HCT116 (cell line): ENCODE data around the gene HLA-DPB1. TPM values are rescaled to one million over a fixed set of nuclear protein-coding genes. Genes with fewer than 3 reads are reported as not detected.
A peak's percentile ranks its signal among the peaks of the same experiment; 100 is the strongest.

Experiments used
- ATAC-seq: fragments of 200-7000 bp; cut with Tn5 transposase; 2 replicates; pipeline ENCODE4 v1.9.1; 2020; ENCODE audit warnings: mild to moderate bottlenecking, moderate library complexity
- BruUV-seq: library from RNA; stranded (reverse); fragments of 400-500 nt; replicated peaks from 2 replicates; lab custom pipeline; 2021; lab: Mats Ljungman, UMichigan
- CTCF ChIA-PET: fragments of 300-600 bp; sonication (Branson Sonifier 250); formaldehyde crosslinking; loops from one replicate; lab custom pipeline; 2021; ENCODE audit warnings: antibody characterized with exemption; lab: Charles Lee
- POLR2A ChIA-PET: fragments of 300-600, 350-600 bp; sonication (Branson Sonifier 250); formaldehyde crosslinking; loops from one replicate; lab custom pipeline; 2021; ENCODE audit warnings: antibody characterized with exemption; lab: Charles Lee
- RAD21 ChIA-PET, 2 experiments: fragments of 300-600 bp; sonication (Branson Sonifier 250); formaldehyde crosslinking; loops; one replicate each; lab custom pipeline; 2023; ENCODE audit warnings: low total read pairs in 2 of 2; ENCODE audit not compliant: uncharacterized antibody in 2 of 2, unreplicated experiment in 2 of 2, low non-redundant PET in 1 of 2; lab: Charles Lee
- DNase-seq: peaks from one replicate; pipeline ENCODE4 v3.0.0-alpha.2; 2010; ENCODE audit warnings: low read depth, low spot score
- H2AFZ ChIP-seq: fragments of 200-600 bp; shearing (Covaris generic), sonication (generic); 2 replicates; pipeline ENCODE4 v1.6.1; 2017; ENCODE audit warnings: low read depth, mixed run types, mixed read lengths, antibody characterized with exemption, low read length; ENCODE audit not compliant: poor library complexity, severe bottlenecking
- H3K27ac ChIP-seq: 2 replicates; pipeline ENCODE4 v1.5.1; 2012; ENCODE audit warnings: low read depth, low read length
- H3K27me3 ChIP-seq: fragments of 200-600 bp; sonication (generic); 2 replicates; pipeline ENCODE4 v1.6.1; 2016; ENCODE audit warnings: mixed run types, low read length, mixed read lengths; ENCODE audit not compliant: insufficient read depth
- H3K36me3 ChIP-seq, 2 experiments: fragments of 200-500 bp in 1 of 2; fragments of 200-600 bp in 1 of 2; sonication (Bioruptor generic) in 1 of 2; sonication (generic) in 1 of 2; 2 replicates each; pipeline versions ENCODE4 v1.5.1 to v1.6.1; 2014 to 2016; ENCODE audit warnings: low read length in 2 of 2, inconsistent platforms in 1 of 2, mixed read lengths in 1 of 2, mixed run types in 1 of 2; ENCODE audit not compliant: insufficient read depth in 2 of 2, control insufficient read depth in 1 of 2
- H3K4me1 ChIP-seq, 2 experiments: fragments of 200-600 bp in 1 of 2; sonication (generic) in 1 of 2; 2 replicates each; pipeline versions ENCODE4 v1.5.1 to v1.6.1; 2012 to 2017; ENCODE audit warnings: low read length in 2 of 2, inconsistent platforms in 1 of 2, mild to moderate bottlenecking in 1 of 2, mixed read lengths in 1 of 2, mixed run types in 1 of 2, moderate library complexity in 1 of 2; ENCODE audit not compliant: insufficient read depth in 2 of 2, control insufficient read depth in 1 of 2
- H3K4me2 ChIP-seq: fragments of 200-600 bp; sonication (generic); 2 replicates; pipeline ENCODE4 v1.6.1; 2017; ENCODE audit warnings: mixed run types, low read length, mixed read lengths
- H3K4me3 ChIP-seq, 2 experiments: fragments of 200-600 bp in 1 of 2; sonication (generic) in 1 of 2; replicated peaks in 1 of 2; 2 replicates each; pipeline ENCODE4 v1.5.1; 2011 to 2016; ENCODE audit warnings: low read length in 2 of 2, control low read depth in 1 of 2, low read depth in 1 of 2, mild to moderate bottlenecking in 1 of 2, mixed read lengths in 1 of 2, mixed run types in 1 of 2
- H3K79me2 ChIP-seq: fragments of 200-600 bp; sonication (generic); 2 replicates; pipeline ENCODE4 v1.6.1; 2017; ENCODE audit warnings: mild to moderate bottlenecking, mixed run types, low read length, moderate library complexity, mixed read lengths; ENCODE audit not compliant: insufficient read depth
- H3K9ac ChIP-seq: fragments of 200-600 bp; sonication (generic); 2 replicates; pipeline ENCODE4 v1.6.1; 2016; ENCODE audit warnings: low read length, mixed read lengths
- H3K9me2 ChIP-seq: fragments of 200-600 bp; sonication (generic), shearing (Covaris generic); 2 replicates; pipeline ENCODE4 v1.6.1; 2017; ENCODE audit warnings: mixed run types, mild to moderate bottlenecking, moderate library complexity; ENCODE audit not compliant: insufficient read depth
- H3K9me3 ChIP-seq, 2 experiments: fragments of 200-500 bp in 1 of 2; fragments of 200-600 bp in 1 of 2; sonication (Bioruptor generic) in 1 of 2; sonication (generic) in 1 of 2; 2 replicates each; pipeline ENCODE4 v1.6.1; 2014 to 2017; ENCODE audit warnings: low read length in 2 of 2, mixed read lengths in 2 of 2, inconsistent platforms in 1 of 2, low read depth in 1 of 2, mild to moderate bottlenecking in 1 of 2, mixed run types in 1 of 2, moderate library complexity in 1 of 2; ENCODE audit not compliant: control insufficient read depth in 1 of 2, insufficient read depth in 1 of 2
- H4K20me1 ChIP-seq: fragments of 200-600 bp; sonication (generic), shearing (Covaris generic); 2 replicates; pipeline ENCODE4 v1.6.1; 2017; ENCODE audit warnings: mixed run types, mild to moderate bottlenecking, moderate library complexity; ENCODE audit not compliant: insufficient read depth
- ATF3 ChIP-seq: IDR thresholded peaks from 2 replicates; pipeline ENCODE4 v1.6.1; 2012
- ELF1 ChIP-seq: IDR thresholded peaks from 2 replicates; pipeline ENCODE4 v1.6.1; 2012; ENCODE audit warnings: low read depth, borderline replicate concordance
- EZH2phosphoT487 ChIP-seq: fragments of 200-600 bp; IDR thresholded peaks from 2 replicates; pipeline ENCODE4 v1.6.1; 2018; ENCODE audit warnings: antibody characterized with exemption, borderline replicate concordance
- JUND ChIP-seq: IDR thresholded peaks from 2 replicates; pipeline ENCODE4 v1.6.1; 2012
- MAX ChIP-seq: IDR thresholded peaks from 2 replicates; pipeline ENCODE4 v1.6.1; 2012
- POLR2AphosphoS5 ChIP-seq: IDR thresholded peaks from 2 replicates; pipeline ENCODE4 v1.6.1; 2011; ENCODE audit warnings: mild to moderate bottlenecking, low read depth, low read length, moderate library complexity
- REST ChIP-seq: IDR thresholded peaks from 2 replicates; pipeline ENCODE4 v1.6.1; 2012; ENCODE audit warnings: low read depth
- SIN3A ChIP-seq: IDR thresholded peaks from 2 replicates; pipeline ENCODE4 v1.6.1; 2012; ENCODE audit warnings: low read depth
- SP1 ChIP-seq: IDR thresholded peaks from 2 replicates; pipeline ENCODE4 v1.6.1; 2012; ENCODE audit warnings: low read depth
- YY1 ChIP-seq: IDR thresholded peaks from 2 replicates; pipeline ENCODE4 v1.6.1; 2011; ENCODE audit warnings: low read length, low read depth, moderate library complexity, mild to moderate bottlenecking; ENCODE audit not compliant: insufficient replicate concordance; ENCODE audit errors: extremely low read depth
- ZNF274 ChIP-seq: fragments of 200-500 bp; sonication (Bioruptor generic); IDR thresholded peaks from 2 replicates; pipeline ENCODE4 v1.6.1; 2014; ENCODE audit warnings: mild to moderate bottlenecking, low read depth, low read length, inconsistent platforms
- intact Hi-C: fragments of 100-400 bp; cut with micrococcal nuclease; formaldehyde crosslinking; loops from 2 replicates; pipeline ENCODE4 v1.10.0; 2022
- total RNA-seq: library from RNA; stranded (reverse); gene quantifications from one replicate; pipeline ENCODE4 v1.2.1, GENCODE V29; 2021; ENCODE audit not compliant: unreplicated experiment

The HLA-DPB1 gene
- total RNA-seq, 1 experiment from 2014 or later = 1.5 TPM

- H3K27me3 ChIP-seq = peaks cover 22% of the 10 kb centered on the region
- CTCF ChIA-PET = interaction anchor here (1.6 kb wide), 1 partner anchor 12 kb away, joined by 4 read pairs; no protein-coding TSS in a partner anchor
- H3K4me2 ChIP-seq = no peak overlapping the region
- no peaks in the 10 kb centered on the region for H3K9me2 ChIP-seq
- POLR2A ChIA-PET = no interaction called here
- no TSS peak for BruUV-seq
- no peak overlapping the region for H2AFZ ChIP-seq
- no peaks in the 10 kb centered on the region for H3K4me1 ChIP-seq
- no peak for DNase-seq
- intact Hi-C loops = no loop called here
- H3K36me3 ChIP-seq = no peaks in the 10 kb centered on the region
- TF ChIP-seq YY1 = no peak
- H3K9me3 ChIP-seq = no peaks in the 10 kb centered on the region
- H3K79me2 ChIP-seq = no peaks in the 10 kb centered on the region
- H3K27ac ChIP-seq = no peak overlapping the region
- no peak overlapping the region for H3K4me3 ChIP-seq
- no peak for ATAC-seq
- RAD21 ChIA-PET = no interaction called here
- H3K9ac ChIP-seq = no peak overlapping the region
- no peaks in the 10 kb centered on the region for H4K20me1 ChIP-seq
These were observed 47.5 kb upstream of the HLA-DPB1 start for GRCh38 chr6:33028220-33028849.

- DNase-seq (no peak), ATAC-seq (peak; percentile 32; the same call in 1 of the 2 replicates)
- Histone ChIP-seq H3K27ac (no peak overlapping the region), H3K9me3 (no peaks in the 10 kb centered on the region), H3K9me2 (no peaks in the 10 kb centered on the region), H3K4me2 (no peak overlapping the region), H3K79me2 (no peaks in the 10 kb centered on the region), H3K4me3 (no peak overlapping the region), H3K27me3 (peaks cover 22% of the 10 kb centered on the region), H4K20me1 (no peaks in the 10 kb centered on the region), H2AFZ (no peak overlapping the region), H3K4me1 (no peaks in the 10 kb centered on the region), H3K36me3 (no peaks in the 10 kb centered on the region), H3K9ac (no peak overlapping the region)
- BruUV-seq = no TSS peak
- TF ChIP-seq ELF1 = no peak
- no peak for TF ChIP-seq JUND
- TF ChIP-seq SP1 = no peak
- no peak for TF ChIP-seq ATF3
- no peak for TF ChIP-seq SIN3A
- no peak for TF ChIP-seq EZH2phosphoT487
- TF ChIP-seq ZNF274 = no peak
- no peak for TF ChIP-seq MAX
- no peak for TF ChIP-seq YY1
- TF ChIP-seq POLR2AphosphoS5 = no peak
- no peak for TF ChIP-seq REST
- POLR2A ChIA-PET = interaction anchor here (0.8 kb wide), 1 partner anchor 18 kb away, joined by 3 read pairs; no protein-coding TSS in a partner anchor
- intact Hi-C loops = no loop called here
- CTCF ChIA-PET = interaction anchor here (0.8 to 1.6 kb wide), 3 partner anchors 13 to 45 kb away, joined by 3 to 4 read pairs (median 4); no protein-coding TSS in a partner anchor
- RAD21 ChIA-PET = no interaction called here
These were observed 46.2 kb upstream of the HLA-DPB1 start for GRCh38 chr6:33029328-33030184.
